ENCODE measurements around the gene EPHB2.
A peak's percentile ranks its signal among the peaks of the same experiment; 100 is the strongest.

DNA sequence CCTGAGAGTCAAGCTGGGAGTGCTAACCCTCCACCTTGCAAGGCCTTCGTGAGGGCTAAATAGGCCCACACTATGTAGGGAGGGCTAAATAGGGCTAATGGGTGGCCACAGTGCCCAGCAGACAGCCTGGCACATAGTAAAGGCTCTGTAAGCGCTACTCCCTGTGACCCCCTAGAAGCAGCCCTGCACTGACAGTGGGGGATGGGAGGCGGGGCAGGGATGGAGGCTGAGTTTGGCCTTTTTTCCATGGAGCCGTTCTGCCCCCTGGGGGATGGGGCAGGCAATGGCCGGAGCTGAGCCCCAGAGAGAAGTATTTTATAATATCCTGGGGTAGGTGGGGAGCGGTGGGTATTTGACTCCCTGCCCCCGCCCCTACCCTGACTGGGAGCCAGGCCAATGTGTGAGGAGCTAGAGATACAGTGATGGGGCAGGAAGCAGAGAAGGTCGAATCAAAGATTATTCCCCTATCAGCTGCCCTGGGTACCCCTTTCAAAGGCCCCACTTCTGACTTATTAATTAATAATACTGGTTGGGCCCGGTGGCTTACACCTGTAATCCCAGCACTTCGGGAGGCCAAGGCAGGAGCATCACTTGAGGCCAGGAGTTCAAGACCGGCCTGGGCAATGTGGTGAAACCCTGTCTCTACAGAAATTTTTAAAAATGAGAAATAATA, 219.7 kb downstream of the EPHB2 start:
- TF ChIP-seq, protein P1, sequence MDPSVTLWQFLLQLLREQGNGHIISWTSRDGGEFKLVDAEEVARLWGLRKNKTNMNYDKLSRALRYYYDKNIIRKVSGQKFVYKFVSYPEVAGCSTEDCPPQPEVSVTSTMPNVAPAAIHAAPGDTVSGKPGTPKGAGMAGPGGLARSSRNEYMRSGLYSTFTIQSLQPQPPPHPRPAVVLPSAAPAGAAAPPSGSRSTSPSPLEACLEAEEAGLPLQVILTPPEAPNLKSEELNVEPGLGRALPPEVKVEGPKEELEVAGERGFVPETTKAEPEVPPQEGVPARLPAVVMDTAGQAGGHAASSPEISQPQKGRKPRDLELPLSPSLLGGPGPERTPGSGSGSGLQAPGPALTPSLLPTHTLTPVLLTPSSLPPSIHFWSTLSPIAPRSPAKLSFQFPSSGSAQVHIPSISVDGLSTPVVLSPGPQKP (IDR thresholded peaks at IDR 0.05; ENCODE audit: borderline replicate concordance, low read depth, low read length), result no peak
- TF ChIP-seq, protein P2, sequence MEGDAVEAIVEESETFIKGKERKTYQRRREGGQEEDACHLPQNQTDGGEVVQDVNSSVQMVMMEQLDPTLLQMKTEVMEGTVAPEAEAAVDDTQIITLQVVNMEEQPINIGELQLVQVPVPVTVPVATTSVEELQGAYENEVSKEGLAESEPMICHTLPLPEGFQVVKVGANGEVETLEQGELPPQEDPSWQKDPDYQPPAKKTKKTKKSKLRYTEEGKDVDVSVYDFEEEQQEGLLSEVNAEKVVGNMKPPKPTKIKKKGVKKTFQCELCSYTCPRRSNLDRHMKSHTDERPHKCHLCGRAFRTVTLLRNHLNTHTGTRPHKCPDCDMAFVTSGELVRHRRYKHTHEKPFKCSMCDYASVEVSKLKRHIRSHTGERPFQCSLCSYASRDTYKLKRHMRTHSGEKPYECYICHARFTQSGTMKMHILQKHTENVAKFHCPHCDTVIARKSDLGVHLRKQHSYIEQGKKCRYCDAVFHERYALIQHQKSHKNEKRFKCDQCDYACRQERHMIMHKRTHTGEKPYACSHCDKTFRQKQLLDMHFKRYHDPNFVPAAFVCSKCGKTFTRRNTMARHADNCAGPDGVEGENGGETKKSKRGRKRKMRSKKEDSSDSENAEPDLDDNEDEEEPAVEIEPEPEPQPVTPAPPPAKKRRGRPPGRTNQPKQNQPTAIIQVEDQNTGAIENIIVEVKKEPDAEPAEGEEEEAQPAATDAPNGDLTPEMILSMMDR (conservative IDR thresholded peaks at IDR 0.05; ENCODE audit: low read depth, low read length), result peak; percentile 92
- TF ChIP-seq RAD21 (IDR thresholded peaks at IDR 0.05; ENCODE audit: low read length), result peak; percentile 90
- no peak for TF ChIP-seq CHD1 (IDR thresholded peaks at IDR 0.05; ENCODE audit: low read depth, low read length)
- no peak for TF ChIP-seq CEBPB (IDR thresholded peaks at IDR 0.05; ENCODE audit: low read depth, low read length)
- no peak for TF ChIP-seq RCOR1 (IDR thresholded peaks at IDR 0.05; ENCODE audit: insufficient replicate concordance, low read length)
- TF ChIP-seq MXI1 (IDR thresholded peaks at IDR 0.05; ENCODE audit: borderline replicate concordance, low read depth, low read length), result no peak
- TF ChIP-seq POLR2A (IDR thresholded peaks at IDR 0.05; ENCODE audit: low read depth, low read length), result no peak

Measured in IMR-90 (cell line).